GM18508 (cell line): ENCODE measurements around the gene GCC1.

Experiments
- ATAC-seq: cut with Tn5 transposase; IDR thresholded peaks from one replicate; pipeline ENCODE4 v1.9.1; 2021; ENCODE audit warnings: moderate number of reproducible peaks; ENCODE audit not compliant: insufficient read depth, unreplicated experiment

GCC1 gene

GRCh38 chr7:127585044-127585953 lies at the start of gene GCC1:
GCC1 (minus strand) TSS chr7:127585596; CDS start chr7:127585182, 414 bp downstream.
- peak; percentile 77 for ATAC-seq

GRCh38 chr7:127632276-127632910 lies 47.0 kb upstream of the GCC1 start:
- ATAC-seq, result no peak

GRCh38 chr7:127629268-127629854 lies 44.0 kb upstream of the GCC1 start:
- ATAC-seq, result no peak

- ATAC-seq, result no peak
Measured at GRCh38 chr7:127628445-127628844, 43.0 kb upstream of the GCC1 start.

- no peak for ATAC-seq
Measured at GRCh38 chr7:127625331-127625730, 39.9 kb upstream of the GCC1 start.

GRCh38 chr7:127620406-127621233 lies 35.2 kb upstream of the GCC1 start:
- no peak for ATAC-seq

GRCh38 chr7:127619681-127620405 lies 34.4 kb upstream of the GCC1 start:
- no peak for ATAC-seq

GRCh38 chr7:127618775-127619174 lies 33.4 kb upstream of the GCC1 start:
- no peak for ATAC-seq

- ATAC-seq, result no peak
Measured at GRCh38 chr7:127618042-127618441, 32.6 kb upstream of the GCC1 start, which contains the start of gene PAX4. PAX4 (minus strand) TSS chr7:127618142; CDS start chr7:127615928, 2,214 bp downstream.

- ATAC-seq, result no peak
Measured at GRCh38 chr7:127616724-127617123, 31.3 kb upstream of the GCC1 start.

- no peak for ATAC-seq
Measured at GRCh38 chr7:127612263-127612662, 26.9 kb upstream of the GCC1 start.

- ATAC-seq, result no peak
Measured at GRCh38 chr7:127609297-127609696, 23.9 kb upstream of the GCC1 start.

GRCh38 chr7:127608446-127608845 lies 23.1 kb upstream of the GCC1 start:
- no peak for ATAC-seq

- no peak for ATAC-seq
Measured at GRCh38 chr7:127600885-127601284, 15.5 kb upstream of the GCC1 start.

- no peak for ATAC-seq
Measured at GRCh38 chr7:127598318-127598717, 12.9 kb upstream of the GCC1 start.

GRCh38 chr7:127595737-127596136 lies 10.3 kb upstream of the GCC1 start:
- no peak for ATAC-seq

GRCh38 chr7:127594490-127594889 lies 9.1 kb upstream of the GCC1 start:
- ATAC-seq, result no peak

- ATAC-seq, result no peak
Measured at GRCh38 chr7:127592550-127592949, 7.2 kb upstream of the GCC1 start.

GRCh38 chr7:127591591-127591990 lies 6.2 kb upstream of the GCC1 start:
- no peak for ATAC-seq

- no peak for ATAC-seq
Measured at GRCh38 chr7:127591189-127591588, 5.8 kb upstream of the GCC1 start.
